Cardiac fibroblast (primary cell): ENCODE data around the gene CATSPER3.

Experiments used
- DNase-seq, 2 donors: peaks; one replicate each; pipeline versions ENCODE4 v3.0.0 to v3.0.0-alpha.2; 2010; ENCODE audit warnings: low read depth in 2 of 2
- H3K4me3 ChIP-seq, 2 donors: replicated peaks in 1 of 2; 1 replicate in 1 of 2; 2 replicates in 1 of 2; pipeline ENCODE4 v1.5.1; 2011; ENCODE audit warnings: low read depth in 2 of 2, low read length in 2 of 2, mild to moderate bottlenecking in 2 of 2, moderate library complexity in 1 of 2
- CTCF ChIP-seq: IDR thresholded peaks from one replicate; pipeline ENCODE4 v1.5.1; 2011; ENCODE audit warnings: low read depth, mild to moderate bottlenecking, low read length, inconsistent platforms

CATSPER3 gene

DNA sequence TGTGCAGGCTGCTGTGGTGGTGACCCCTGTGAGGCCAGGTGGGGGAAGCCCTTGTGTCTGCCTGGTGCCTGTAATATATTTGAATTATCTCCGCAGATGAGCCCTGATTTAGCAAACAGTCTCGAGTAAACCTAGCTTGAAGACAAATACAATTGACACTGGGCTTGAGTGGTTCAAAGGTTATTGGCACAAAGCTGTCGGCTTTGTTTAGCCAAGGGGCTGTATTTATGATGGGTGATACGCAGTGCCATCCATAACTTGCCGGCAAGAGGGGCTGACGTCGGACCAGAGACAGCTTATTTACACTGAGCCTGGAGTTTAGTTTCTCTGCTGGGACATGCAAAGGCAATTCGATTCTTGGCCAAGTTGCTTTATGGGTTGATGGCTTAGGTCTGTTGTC is 86.3 kb downstream of the CATSPER3 start:
- no peak for DNase-seq
- H3K4me3 ChIP-seq, result no peak overlapping the region
- no peak for TF ChIP-seq CTCF

GRCh38 chr5:135054546-135054945 is 86.8 kb downstream of the CATSPER3 start:
- no peak for DNase-seq
- no peak for TF ChIP-seq CTCF

DNA sequence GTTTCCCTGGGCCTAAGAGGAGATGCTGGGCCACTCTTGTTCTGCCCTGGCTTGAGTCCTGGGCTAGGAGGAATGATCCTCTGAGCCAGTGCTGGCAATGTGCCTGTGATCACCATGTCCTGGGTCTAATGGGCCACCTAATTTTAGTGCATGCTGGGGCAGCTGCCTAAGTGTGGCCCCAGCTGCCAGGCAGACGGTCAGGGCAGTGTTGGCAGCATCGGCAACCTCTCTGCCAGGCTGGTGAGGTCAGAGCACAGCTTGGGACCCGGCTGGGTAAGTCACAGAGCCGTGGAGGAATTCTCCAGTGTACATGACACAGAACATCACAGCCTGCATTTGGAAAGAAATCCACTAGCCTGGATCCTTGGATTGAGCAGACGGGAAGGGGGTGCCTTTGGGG is 87.7 kb downstream of the CATSPER3 start:
- no peak for DNase-seq
- no peak overlapping the region for H3K4me3 ChIP-seq
- TF ChIP-seq CTCF, result no peak

More at GRCh38 chr5:135054546-135054945, 86.8 kb downstream of the CATSPER3 start:
- H3K4me3 ChIP-seq, result no peak overlapping the region

DNA sequence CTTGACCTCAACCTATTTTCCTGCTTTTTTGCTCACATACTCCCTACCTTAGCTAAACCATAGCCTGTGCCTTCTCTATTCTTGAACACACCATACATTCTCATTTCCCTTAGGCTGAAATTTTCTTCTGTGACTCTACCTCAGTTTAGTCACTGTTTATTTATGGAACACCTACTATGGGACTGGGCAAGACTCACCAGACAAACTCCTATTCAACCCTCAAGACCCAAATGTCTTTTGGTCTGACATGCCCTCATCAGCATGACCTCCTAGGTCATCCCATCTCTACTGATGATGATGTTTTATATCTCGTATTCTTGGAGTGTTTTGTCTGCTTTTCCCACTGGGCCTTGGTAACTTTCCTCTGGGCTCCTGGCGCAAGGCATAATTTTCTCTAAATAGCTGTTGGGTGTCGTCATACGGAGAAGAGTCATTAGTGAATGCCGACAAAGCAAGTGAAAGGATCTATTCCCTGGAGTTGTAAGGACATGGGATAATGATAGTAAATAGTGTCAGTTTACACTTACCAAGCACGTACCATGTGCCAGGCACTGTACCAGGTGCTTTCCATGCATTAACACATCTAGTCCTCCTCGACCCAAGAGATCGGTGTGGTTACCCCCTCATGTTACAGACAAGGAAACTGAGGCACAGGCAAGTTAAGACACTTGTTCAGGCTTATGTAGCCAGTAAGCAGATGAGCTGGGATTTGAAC is 88.8 kb downstream of the CATSPER3 start:
- TF ChIP-seq CTCF, result no peak
- no peak for DNase-seq
- no peak overlapping the region for H3K4me3 ChIP-seq

DNA sequence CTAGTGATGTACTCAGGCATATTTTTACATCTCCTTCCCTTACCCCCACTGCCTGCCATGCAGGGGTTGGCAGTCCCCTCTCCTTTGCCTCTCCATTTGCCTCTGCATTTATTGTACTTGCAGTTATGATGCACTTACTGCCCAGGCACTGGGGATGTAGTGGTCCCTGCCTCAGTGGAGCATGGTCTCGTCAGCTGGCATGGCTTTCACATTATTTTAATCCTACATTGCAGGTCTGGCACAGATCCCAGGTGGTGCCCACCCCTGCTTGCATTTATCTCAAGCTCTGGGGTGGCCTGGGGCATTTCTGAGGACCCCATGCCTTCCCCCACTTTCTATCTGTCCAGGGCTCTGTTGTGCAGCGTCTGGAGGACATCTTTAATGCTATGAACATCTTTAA is 89.5 kb downstream of the CATSPER3 start:
- H3K4me3 ChIP-seq, result no peak overlapping the region
- no peak for TF ChIP-seq CTCF
- no peak for DNase-seq

GRCh38 chr5:135058331-135058732 is 90.6 kb downstream of the CATSPER3 start:
- DNase-seq, result no peak
- no peak overlapping the region for H3K4me3 ChIP-seq
- no peak for TF ChIP-seq CTCF
